Inflammatory macrophage treated with lipopolysaccharide for 1 hour (primary cell): ENCODE data around the gene RNF222.
"Not testable (repeated sequence)": the region's sequence is repeated elsewhere in the genome, so short reads cannot be mapped to it uniquely, and the experiment has no call there.

Source experiments
- DNase-seq, 2 donors: peaks; one replicate each; pipeline ENCODE4 v3.0.0-alpha.2; 2020 to 2022

RNF222 gene

GRCh38 chr17:8378117-8378516, 19.5 kb downstream of the RNF222 start:
- not testable (repeated sequence) for DNase-seq

DNA sequence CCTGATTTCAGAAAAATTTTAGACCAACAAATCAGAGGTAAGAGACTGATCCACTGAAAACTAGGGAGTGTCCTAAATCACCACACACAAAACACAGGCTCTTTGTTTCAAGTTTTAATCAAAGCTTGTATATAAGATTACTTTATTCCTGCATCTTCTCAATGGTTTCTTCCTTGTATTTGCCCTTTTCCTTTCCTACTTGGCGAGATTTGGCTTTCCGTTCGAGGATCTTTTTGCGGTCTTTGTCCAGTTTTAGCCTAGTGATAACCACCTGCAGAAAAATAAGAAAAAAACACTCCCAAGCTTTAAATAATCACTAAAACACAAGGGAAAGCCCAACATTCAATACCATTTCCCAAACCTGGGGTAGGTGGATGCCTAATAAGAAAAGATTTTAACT, 20.2 kb downstream of the RNF222 start:
- no peak for DNase-seq

DNA sequence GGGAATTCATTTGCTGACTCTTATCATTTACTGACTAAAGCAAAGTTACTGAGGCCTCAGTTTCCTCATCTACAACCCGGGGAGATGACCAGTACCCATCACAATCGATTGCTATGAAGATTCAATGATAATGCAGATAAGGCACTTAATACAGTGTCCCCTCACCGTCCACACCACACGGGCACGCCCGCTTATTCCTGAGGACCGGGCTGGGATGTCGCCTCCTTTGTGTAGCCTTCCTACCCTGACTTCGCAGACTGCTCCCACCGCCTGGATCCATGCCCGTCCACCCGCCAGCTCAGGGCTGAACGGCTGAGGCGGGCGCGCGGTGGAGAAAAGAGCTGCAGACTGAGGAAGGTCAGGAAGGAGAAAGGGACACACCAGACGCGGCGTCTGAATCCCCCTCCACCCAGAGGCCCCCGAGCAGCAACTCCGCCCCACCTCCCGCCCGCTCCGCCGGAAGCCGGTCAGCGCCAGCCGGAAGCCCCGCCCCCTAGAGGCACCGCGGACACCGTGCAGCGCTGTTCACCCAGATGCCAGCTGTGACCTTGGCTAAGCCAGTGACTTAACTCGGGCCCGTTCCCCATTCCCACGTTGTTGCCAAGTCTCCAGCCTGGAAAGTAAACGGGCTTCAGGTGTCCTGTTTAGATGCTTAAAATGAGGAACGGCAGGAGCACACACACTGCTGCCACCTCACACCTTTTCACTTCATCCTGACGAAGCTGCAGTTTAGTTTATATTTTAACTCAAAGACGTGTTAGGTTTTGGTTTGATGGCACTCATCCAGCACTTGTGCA, 21.2 kb downstream of the RNF222 start, which contains the start of gene KRABD2:
KRABD2 (minus strand) TSS at position 434 of the 797 bp plus-strand sequence.
- peak; percentile 80 to 83 for DNase-seq

- no peak for DNase-seq
Observed at GRCh38 chr17:8375738-8376259, 21.8 kb downstream of the RNF222 start.

- not testable (repeated sequence) for DNase-seq
Observed at GRCh38 chr17:8373856-8374255, 23.8 kb downstream of the RNF222 start.

DNA sequence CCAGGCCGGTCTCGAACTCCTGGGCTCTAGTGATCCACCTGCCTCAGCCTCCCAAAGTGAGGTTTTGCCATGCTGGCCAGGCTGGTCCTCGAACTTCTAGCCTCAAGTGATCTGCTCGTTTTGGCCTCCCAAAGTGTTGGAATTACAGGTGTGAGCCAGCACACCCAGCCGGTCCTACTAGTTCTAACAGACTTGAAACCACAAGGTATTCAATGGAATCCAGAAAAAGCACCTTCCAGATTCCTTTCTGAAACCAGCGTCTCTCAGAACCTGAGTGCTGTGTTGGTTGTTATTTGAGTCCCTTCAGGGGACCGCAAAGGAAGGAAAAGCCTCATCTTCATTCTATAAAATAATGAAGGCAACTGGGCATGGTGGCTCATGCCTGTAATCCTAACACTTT, 25.2 kb downstream of the RNF222 start:
- no peak for DNase-seq

DNA sequence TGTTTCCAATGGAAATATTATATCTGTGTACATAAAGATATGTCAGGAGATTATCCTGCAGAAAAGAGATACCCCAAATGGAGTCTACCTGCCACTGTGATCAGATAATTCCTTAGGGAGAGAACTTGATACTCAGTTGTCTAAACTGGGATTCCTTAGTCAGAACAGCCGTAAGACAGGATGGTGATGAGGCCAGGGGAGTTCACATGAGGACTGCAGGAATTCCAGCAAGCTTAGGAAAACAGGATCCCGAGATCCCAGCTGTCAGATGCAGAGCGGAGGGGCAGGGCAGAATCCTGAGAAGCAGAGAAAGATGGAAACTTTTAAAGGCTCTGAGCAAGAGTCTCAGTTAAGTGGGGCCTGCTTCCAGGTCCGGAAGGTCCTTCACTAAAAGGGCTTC, 25.8 kb downstream of the RNF222 start:
- DNase-seq, result no peak

- DNase-seq, result peak; percentile 52 to 71
Observed at GRCh38 chr17:8369944-8370343, 27.7 kb downstream of the RNF222 start.

- no peak for DNase-seq
Observed at GRCh38 chr17:8368193-8368592, 29.4 kb downstream of the RNF222 start.

GRCh38 chr17:8366231-8366630, 31.4 kb downstream of the RNF222 start:
- DNase-seq, result no peak

DNA sequence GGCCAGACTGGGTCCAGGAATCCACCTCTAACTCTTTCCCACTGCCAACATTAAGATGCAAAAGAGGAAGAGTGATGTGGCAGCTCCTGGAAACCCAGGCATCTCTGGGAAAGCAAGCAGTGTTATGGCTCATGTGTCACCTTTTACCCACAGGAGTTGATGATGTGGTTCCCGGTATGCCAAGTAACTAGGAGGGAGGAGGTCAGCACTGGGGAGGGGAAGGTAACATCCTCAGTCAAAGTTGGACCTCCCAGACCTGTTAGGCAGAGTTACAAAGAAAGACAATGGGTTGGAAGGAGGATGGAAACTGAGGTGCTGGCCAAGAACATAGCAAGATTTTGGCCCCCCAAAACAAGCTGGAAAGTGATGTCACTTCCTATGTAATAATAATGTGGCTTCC, 32.5 kb downstream of the RNF222 start:
- no peak for DNase-seq

DNA sequence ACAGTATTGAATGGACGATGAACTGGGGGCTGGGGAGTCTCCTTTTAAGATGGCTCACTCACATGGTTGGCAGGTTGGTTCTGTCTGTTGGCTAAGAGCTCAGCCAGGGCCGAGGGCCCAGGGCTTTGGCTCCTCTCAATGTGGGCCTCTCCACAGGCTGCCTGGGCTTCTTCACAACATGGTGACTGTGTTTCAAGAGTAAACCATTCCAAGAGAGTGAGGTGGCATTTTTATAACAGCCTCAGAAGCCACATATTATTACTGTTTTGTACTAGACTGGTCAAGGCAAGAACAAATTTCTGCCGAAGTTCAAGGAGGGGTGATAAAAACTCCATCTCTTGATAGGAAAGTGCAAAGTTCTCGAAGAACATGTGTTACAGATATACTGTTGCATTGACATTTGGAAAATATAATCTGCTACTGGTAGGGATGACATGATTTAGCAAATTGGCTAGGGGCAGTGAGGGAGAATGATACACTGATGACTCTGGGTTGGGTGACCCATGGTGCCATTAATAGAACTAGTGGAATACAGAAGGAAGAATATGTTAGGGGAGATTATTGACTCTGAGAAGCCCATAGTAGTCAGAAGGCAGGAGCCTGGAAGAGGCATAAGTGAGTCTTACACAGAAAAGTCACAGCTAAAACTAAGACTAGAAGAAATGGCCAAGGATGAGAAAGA, 34.8 kb downstream of the RNF222 start:
- DNase-seq, result no peak

GRCh38 chr17:8360751-8361150, 36.9 kb downstream of the RNF222 start:
- no peak for DNase-seq

DNA sequence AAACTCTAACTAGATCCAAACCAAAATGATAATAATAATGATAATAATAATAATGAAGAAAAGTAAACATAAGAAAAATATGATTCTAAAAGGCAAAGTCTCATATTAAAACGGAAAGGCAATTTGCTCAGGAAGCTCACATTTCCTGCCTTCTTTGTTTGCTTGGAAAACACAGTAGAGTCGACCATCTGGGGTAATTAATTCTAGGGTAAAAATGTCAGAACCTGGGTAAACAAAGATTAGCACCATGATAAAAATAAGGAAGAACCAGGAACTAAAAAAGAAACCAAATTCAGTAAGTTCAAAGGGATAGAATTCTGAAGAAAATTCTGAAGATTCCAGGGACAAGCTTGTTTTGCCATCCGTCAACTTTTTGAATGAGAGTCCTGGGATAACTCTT, 37.4 kb downstream of the RNF222 start:
- no peak for DNase-seq

DNA sequence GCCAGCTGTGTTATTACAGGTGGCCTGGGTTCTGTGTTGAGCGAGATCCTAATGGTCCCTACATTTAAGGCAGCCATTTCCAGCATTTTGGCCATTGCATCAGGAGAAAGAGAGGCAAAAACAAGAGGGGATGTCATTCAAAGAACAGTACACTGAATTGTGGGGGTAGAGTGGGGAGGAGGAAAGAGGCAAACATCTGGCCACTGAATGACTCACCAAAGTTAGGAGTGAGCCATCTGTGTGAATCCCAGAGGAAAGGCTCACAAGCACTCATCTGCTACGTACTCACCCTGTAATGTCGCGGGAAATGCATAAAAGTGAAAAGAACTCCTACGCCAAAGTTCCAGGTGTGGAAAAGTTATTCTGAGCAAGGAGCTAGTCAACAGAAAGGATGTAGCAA, 37.9 kb downstream of the RNF222 start:
- DNase-seq, result no peak

DNA sequence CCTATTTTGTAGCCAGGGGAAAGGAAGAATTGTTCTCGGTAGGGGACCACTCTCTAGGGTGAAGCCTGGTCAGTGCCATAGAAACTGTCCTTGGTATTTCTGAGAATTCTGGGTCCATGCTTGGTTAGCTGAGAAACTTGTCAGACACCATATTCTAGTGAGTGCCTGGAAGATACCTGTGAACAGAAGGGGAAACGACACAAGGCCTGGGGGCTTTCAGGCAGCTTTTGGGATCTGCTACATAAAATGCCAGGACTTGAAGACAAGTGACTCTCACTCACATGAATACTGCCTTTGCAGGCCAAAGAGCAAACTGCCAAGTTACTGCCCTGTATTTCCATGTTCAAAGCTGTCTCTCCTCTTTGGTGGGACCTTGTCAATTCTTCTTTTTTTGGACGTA, 39.7 kb downstream of the RNF222 start:
- no peak for DNase-seq

DNA sequence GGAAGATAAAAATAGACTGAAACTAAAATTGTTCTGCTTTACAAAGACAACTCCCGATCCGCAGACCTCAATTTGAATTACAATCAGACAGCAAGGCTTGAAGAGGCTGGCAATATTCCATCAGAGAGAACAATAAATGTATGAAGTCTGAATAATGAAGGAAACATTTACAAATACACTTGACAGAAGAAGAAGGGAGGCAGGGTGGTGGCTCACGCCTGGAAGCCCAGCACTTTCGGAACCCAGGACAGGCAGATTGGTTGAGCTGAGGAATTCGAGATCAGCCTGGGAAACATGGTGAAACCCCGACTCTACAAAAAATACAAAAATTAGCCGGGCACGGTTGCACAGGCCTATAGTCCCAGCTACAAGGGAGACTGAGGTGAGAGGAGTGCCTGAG, 43.4 kb downstream of the RNF222 start:
- no peak for DNase-seq

GRCh38 chr17:8353736-8354135, 43.9 kb downstream of the RNF222 start:
- no peak for DNase-seq

GRCh38 chr17:8350339-8350738, 47.3 kb downstream of the RNF222 start:
- DNase-seq, result no peak

DNA sequence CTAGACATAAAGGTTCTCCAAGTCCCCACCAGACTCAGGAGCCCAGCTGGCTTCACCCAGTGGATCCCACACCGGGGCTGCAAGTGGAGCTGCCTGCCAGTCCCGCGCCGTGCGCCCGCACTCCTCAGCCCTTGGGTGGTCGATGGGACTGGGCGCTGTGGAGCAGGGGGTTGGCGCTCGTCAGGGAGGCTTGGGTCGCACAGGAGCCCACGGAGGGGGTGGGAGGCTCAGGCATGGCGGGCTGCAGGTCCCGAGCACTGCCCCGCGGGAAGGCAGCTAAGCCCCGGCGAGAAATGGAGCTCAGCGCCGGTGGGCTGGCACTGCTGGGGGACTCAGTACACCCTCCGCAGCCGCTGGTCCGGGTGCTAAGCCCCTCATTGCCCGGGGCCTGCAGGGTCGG, 50.6 kb downstream of the RNF222 start:
- DNase-seq, result not testable (repeated sequence)

GRCh38 chr17:8345951-8346665, 51.5 kb downstream of the RNF222 start:
- DNase-seq, result no peak

DNA sequence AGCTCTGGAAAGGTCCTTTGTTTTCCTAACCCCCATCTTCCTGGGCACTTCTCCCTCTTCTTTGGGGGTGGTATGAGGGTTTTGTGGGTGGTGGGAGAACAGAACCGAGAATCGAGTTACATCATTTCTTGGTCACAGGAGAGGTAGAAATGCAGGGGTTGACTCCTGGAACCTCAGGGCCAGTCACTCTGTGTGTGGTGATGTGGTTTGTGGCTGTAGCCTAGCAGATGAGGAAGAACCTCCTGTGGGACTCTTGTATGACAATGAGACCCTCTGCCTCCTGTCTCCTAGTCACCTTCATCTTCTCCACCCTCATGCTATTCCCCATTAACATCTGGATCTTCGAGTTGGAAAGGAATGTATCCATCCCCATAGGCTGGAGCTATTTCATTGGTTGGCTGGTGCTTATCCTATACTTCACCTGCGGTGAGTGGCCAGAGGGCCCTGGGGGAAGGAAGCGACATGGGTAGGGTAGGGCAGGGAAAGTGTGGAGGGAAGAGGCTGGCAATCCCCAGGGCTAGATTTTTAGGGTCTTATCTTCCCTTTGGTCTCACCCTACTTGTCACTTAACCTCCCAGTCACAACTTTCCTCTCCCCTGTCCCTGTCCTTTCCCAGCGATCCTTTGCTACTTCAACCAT, 52.5 kb downstream of the RNF222 start:
- DNase-seq, result no peak

GRCh38 chr17:8341456-8341855, 56.2 kb downstream of the RNF222 start:
- DNase-seq, result no peak
